Small intestine (tissue), 7 donors: Measurements from ENCODE around the gene NLK. TPM values are rescaled to one million over a fixed set of nuclear protein-coding genes. Genes with fewer than 3 reads are reported as not detected.
"Not testable (repeated sequence)": the region's sequence is repeated elsewhere in the genome, so short reads cannot be mapped to it uniquely, and the experiment has no call there.

ENCODE experiments used
- DNase-seq, 2 donors: peaks; one replicate each; pipeline versions ENCODE4 v3.0.0 to v3.0.0-alpha.2; 2013
- FAIRE-seq: peaks from 2 replicates; lab custom pipeline; 2012; peaks lifted over from hg19 to GRCh38; lab: Jason Lieb, UNC
- H3K27ac ChIP-seq, 3 donors: one replicate each; pipeline ENCODE4 v1.5.1; 2013; ENCODE audit warnings: low read length in 2 of 3, mild to moderate bottlenecking in 2 of 3, control low read depth in 1 of 3, inconsistent platforms in 1 of 3, low read depth in 1 of 3, moderate library complexity in 1 of 3
- H3K27me3 ChIP-seq, 3 donors: one replicate each; pipeline ENCODE4 v1.6.1; 2013; ENCODE audit warnings: low read length in 3 of 3, inconsistent platforms in 1 of 3; ENCODE audit not compliant: control insufficient read depth in 3 of 3, insufficient read depth in 3 of 3
- H3K36me3 ChIP-seq, 3 donors: one replicate each; pipeline ENCODE4 v1.6.1; 2013; ENCODE audit warnings: low read length in 3 of 3, inconsistent platforms in 1 of 3, low read depth in 1 of 3, mild to moderate bottlenecking in 1 of 3, moderate library complexity in 1 of 3; ENCODE audit not compliant: control insufficient read depth in 3 of 3, insufficient read depth in 2 of 3
- H3K4me1 ChIP-seq, 3 donors: one replicate each; pipeline ENCODE4 v1.6.1; 2013; ENCODE audit warnings: low read length in 2 of 3, inconsistent platforms in 1 of 3, low read depth in 1 of 3, mild to moderate bottlenecking in 1 of 3, moderate library complexity in 1 of 3; ENCODE audit not compliant: control insufficient read depth in 3 of 3, insufficient read depth in 2 of 3
- H3K4me3 ChIP-seq, 3 donors: one replicate each; pipeline ENCODE4 v1.5.1; 2013; ENCODE audit warnings: low read length in 3 of 3, control low read depth in 1 of 3, inconsistent platforms in 1 of 3, low read depth in 1 of 3, mild to moderate bottlenecking in 1 of 3, moderate library complexity in 1 of 3
- H3K9me3 ChIP-seq, 2 donors: one replicate each; pipeline ENCODE4 v1.6.1; 2013; ENCODE audit warnings: low read depth in 1 of 2, low read length in 1 of 2; ENCODE audit not compliant: control insufficient read depth in 2 of 2, insufficient read depth in 1 of 2
- WGBS, 3 donors: extraction: QIAGEN DNeasy Blood & Tissue Kit; methylation state at CpG; one replicate each; pipeline ENCODE4 v1.1.7; 2013; 5-methylcytosine and 5-hydroxymethylcytosine counted together
- polyA plus RNA-seq, 4 donors: library from polyadenylated mRNA; stranded (reverse) in 3 of 4; unstranded in 1 of 4; fragments of 200-250 nt in 3 of 4; fragments of 120-200 nt in 1 of 4; gene quantifications; one replicate each; pipeline versions ENCODE4 v1.2.1 to v1.2.3, GENCODE V29; 2013
- donor health status: healthy with polysubstance abuse.
- donor health status: control.
- donor health status: control.
- donor health status: Bipolar disorder and iron deficiency.
- donor health status: healthy.

NLK gene
- polyA plus RNA-seq, 4 donors, result 7.0 to 13.3 (median 10.0) TPM

GRCh38 chr17:28001149-28001548, 41.3 kb upstream of the NLK start:
- Histone ChIP-seq H3K4me3 (no peak overlapping the region), H3K36me3 (no peaks in the 10 kb centered on the region), H3K27me3 (peaks cover 0 to 1% (median under 1%) of the 10 kb centered on the region in 3 donors), H3K9me3 (no peaks in the 10 kb centered on the region), H3K27ac (no peak overlapping the region), H3K4me1 (no peaks in the 10 kb centered on the region)
- WGBS, 3 donors, result 63 to 72% (median 66%) methylated on average over 3 of the region's 3 CpGs
- no peak for FAIRE-seq
- no peak for DNase-seq

GRCh38 chr17:28004344-28004743, 38.1 kb upstream of the NLK start:
- no peak for DNase-seq
- Histone ChIP-seq H3K9me3 (no peaks in the 10 kb centered on the region), H3K4me1 (no peaks in the 10 kb centered on the region), H3K27me3 (no peaks in the 10 kb centered on the region), H3K36me3 (no peaks in the 10 kb centered on the region), H3K27ac (no peak overlapping the region), H3K4me3 (no peak overlapping the region)
- no peak for FAIRE-seq
- WGBS, 3 donors, result 76 to 92% (median 90%) methylated on average over 2 of the region's 2 CpGs

DNA sequence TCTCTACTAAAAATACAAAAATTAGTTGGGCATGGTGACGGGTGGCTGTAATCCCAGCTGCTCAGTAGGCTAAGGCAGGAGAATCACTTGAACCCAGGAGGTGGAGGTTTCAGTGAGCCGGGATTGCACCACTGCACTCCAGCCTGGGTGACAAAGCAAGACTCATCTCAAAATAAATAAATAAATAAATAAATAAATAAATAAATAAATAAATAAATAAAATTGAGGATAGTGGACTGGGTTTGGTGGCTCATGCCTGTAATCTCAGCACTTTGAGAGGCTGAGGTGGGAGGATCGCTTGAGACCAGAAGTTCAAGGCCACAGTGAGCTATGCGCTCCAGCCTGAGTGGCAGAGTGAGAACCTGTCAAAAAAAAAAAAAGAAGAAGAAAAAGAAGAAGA, 34.6 kb upstream of the NLK start:
- DNase-seq, H3K9me3 ChIP-seq, FAIRE-seq, H3K36me3 ChIP-seq, H3K4me1 ChIP-seq, H3K27ac ChIP-seq, H3K4me3 ChIP-seq, H3K27me3 ChIP-seq: not testable (repeated sequence)
- WGBS, 3 donors, result 89 to 95% (median 91%) methylated on average over 4 of the region's 4 CpGs

GRCh38 chr17:28008513-28008912, 34.0 kb upstream of the NLK start:
- Histone ChIP-seq H3K36me3 (no peaks in the 10 kb centered on the region), H3K27me3 (no peaks in the 10 kb centered on the region), H3K27ac (no peak overlapping the region), H3K4me1 (no peaks in the 10 kb centered on the region), H3K9me3 (no peaks in the 10 kb centered on the region), H3K4me3 (no peak overlapping the region)
- WGBS, 3 donors, result 0 to 4% (median 2%) methylated on average over 2 of the region's 2 CpGs
- peak; percentile 59 to 76 for DNase-seq
- no peak for FAIRE-seq

DNA sequence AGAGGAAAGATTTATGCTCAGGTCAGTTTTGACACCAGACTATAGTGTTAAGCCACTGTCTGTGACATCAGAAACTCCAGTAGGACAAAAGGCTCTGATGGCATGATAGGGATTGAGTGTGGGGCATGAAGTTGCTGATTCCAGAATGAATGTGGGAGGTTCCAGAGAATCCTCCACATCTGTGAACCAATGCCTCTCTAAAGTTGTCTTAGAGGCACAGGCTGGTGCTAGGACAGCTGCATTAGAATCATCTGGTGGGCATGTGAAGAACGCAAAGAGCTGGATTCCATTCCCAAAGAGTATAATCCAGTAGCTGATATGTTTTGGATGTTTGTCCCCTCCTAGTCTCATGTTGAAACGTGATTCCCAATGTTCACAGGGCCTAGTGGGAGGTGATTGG, 32.1 kb upstream of the NLK start:
- Histone ChIP-seq H3K4me3 (no peak overlapping the region), H3K27ac (no peak overlapping the region), H3K9me3 (no peaks in the 10 kb centered on the region), H3K36me3 (no peaks in the 10 kb centered on the region), H3K4me1 (no peaks in the 10 kb centered on the region), H3K27me3 (no peaks in the 10 kb centered on the region)
- DNase-seq (no peak), FAIRE-seq (no peak)
- 60 to 67% (median 61%) methylated on average over 2 of the region's 2 CpGs for WGBS, 3 donors

GRCh38 chr17:28018439-28019070, 23.9 kb upstream of the NLK start:
- H3K4me3 ChIP-seq, result no peak overlapping the region
- FAIRE-seq (no peak), DNase-seq (no peak)
- 70 to 89% (median 83%) methylated on average over 4 of the region's 4 CpGs for WGBS, 3 donors
- no peaks in the 10 kb centered on the region for H3K36me3 ChIP-seq
- no peaks in the 10 kb centered on the region for H3K27me3 ChIP-seq
- H3K27ac ChIP-seq, result no peak overlapping the region
- no peaks in the 10 kb centered on the region for H3K4me1 ChIP-seq
- no peaks in the 10 kb centered on the region for H3K9me3 ChIP-seq

DNA sequence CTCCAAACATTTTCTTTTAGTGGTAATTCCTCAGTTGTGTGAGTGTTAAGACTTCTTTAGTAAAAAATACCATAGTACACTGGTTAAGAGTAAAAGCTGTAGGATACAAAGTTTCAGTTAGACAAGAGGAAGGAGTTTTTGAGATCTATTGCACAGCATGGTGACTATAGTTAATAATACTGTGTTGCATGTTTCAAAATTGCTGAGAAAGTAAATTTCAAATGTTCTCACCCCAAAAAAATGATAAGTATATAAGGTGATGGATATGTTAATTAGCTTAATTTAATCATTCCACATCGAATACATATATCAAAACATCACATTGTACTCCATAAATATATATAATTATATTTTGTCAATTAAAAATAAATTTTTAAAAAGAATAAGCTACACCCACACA, 22.0 kb upstream of the NLK start:
- WGBS, 3 donors, result 63 to 73% (median 72%) methylated on average over 1 of the region's 1 CpG
- no peak for FAIRE-seq
- H3K36me3 ChIP-seq, result no peaks in the 10 kb centered on the region

DNA sequence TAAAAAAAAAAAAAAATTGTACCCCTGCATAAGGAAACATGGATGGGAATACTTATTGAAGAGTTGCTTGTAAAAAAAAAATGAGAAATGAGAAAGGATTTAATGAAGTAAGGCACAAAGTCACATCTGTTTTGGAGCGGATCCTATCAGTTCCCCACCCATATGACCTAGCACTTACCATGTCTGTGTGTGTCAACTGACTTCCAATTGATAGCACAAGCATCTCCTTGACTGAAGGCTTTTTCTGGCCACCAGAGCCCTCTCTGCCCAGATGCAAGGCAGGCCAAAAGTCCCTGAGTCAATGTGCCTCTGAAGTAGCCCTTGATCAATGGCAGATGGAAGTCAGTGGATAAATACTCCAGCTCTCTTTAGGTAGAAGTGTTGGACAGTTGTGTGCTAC, 13.4 kb upstream of the NLK start:
- no peak for FAIRE-seq
- Histone ChIP-seq H3K9me3 (no peaks in the 10 kb centered on the region), H3K36me3 (no peaks in the 10 kb centered on the region), H3K27me3 (no peaks in the 10 kb centered on the region), H3K4me1 (no peaks in the 10 kb centered on the region), H3K27ac (no peak overlapping the region), H3K4me3 (no peak overlapping the region)
- 80 to 96% (median 88%) methylated on average over 1 of the region's 1 CpG for WGBS, 3 donors
- no peak for DNase-seq

More for the DNA sequence above, 22.0 kb upstream of the NLK start:
- Histone ChIP-seq H3K27me3 (no peaks in the 10 kb centered on the region), H3K9me3 (no peaks in the 10 kb centered on the region), H3K27ac (no peak overlapping the region), H3K4me1 (no peaks in the 10 kb centered on the region), H3K4me3 (no peak overlapping the region)
- no peak for DNase-seq

DNA sequence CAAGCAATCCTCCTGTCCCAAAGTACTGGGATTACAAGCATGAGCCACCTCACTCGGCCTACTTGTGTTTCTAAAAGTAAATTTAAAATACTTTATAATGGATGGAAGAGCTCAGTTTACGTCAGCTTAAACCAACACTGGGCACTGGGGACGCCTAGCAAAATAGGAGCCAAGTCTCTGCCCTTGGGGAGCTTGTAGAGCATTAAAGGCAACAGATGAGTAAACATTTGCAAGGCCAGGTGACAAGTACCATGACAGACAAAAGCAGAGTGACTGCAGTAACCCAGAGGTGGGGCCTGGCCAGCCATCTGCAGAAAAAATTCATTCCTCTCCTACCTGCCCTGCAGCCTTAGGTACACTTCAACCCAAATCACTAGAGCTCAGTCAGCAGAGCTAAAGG, 12.1 kb upstream of the NLK start:
- 66 to 72% (median 68%) methylated on average over 3 of the region's 3 CpGs for WGBS, 3 donors
- Histone ChIP-seq H3K36me3 (no peaks in the 10 kb centered on the region), H3K4me1 (no peaks in the 10 kb centered on the region), H3K27me3 (no peaks in the 10 kb centered on the region), H3K9me3 (no peaks in the 10 kb centered on the region), H3K4me3 (no peak overlapping the region), H3K27ac (no peak overlapping the region)
- no peak for DNase-seq
- no peak for FAIRE-seq
